ENCODE measurements around the gene TRUB1. TPM values are rescaled to one million over a fixed set of nuclear protein-coding genes. Genes with fewer than 3 reads are reported as not detected.

Gene TRUB1
- total RNA-seq, 1 experiment from 2014 or later, result 30.9 TPM

- H3K4me3 Mint-ChIP-seq (ENCODE audit: low read depth, unreplicated experiment), result no peak overlapping the region
- intact Hi-C loops (cut with micrococcal nuclease; ENCODE audit: unreplicated experiment), result no loop called here
- DNase-seq, result no peak
- no peak overlapping the region for H3K27ac Mint-ChIP-seq (ENCODE audit: unreplicated experiment)
- no peaks in the 10 kb centered on the region for H3K9me3 Mint-ChIP-seq (ENCODE audit: low read depth, unreplicated experiment)
- BruUV-seq (replicated peaks), result no TSS peak
- peaks cover 17% of the 10 kb centered on the region for H3K4me1 Mint-ChIP-seq (ENCODE audit: low read depth, unreplicated experiment)
- TF ChIP-seq CTCF (IDR thresholded peaks at IDR 0.05; ENCODE audit: unreplicated experiment), result no peak
- CTCF ChIA-PET, result no interaction called here
- H3K36me3 Mint-ChIP-seq (ENCODE audit: insufficient read depth, unreplicated experiment), result peaks cover 4% of the 10 kb centered on the region
- no peaks in the 10 kb centered on the region for H3K27me3 Mint-ChIP-seq (ENCODE audit: unreplicated experiment)
These were observed 31.0 kb upstream of the TRUB1 start for GRCh38 chr10:114906981-114907380.

GRCh38 chr10:114908896-114909295 is 29.1 kb upstream of the TRUB1 start:
- Mint-ChIP-seq H3K27ac (ENCODE audit: unreplicated experiment) (no peak overlapping the region), H3K4me3 (ENCODE audit: low read depth, unreplicated experiment) (no peak overlapping the region), H3K27me3 (ENCODE audit: unreplicated experiment) (no peaks in the 10 kb centered on the region), H3K9me3 (ENCODE audit: low read depth, unreplicated experiment) (no peaks in the 10 kb centered on the region), H3K4me1 (ENCODE audit: low read depth, unreplicated experiment) (peaks cover 23% of the 10 kb centered on the region), H3K36me3 (ENCODE audit: insufficient read depth, unreplicated experiment) (peaks cover 4% of the 10 kb centered on the region)
- no TSS peak for BruUV-seq (replicated peaks)
- intact Hi-C loops (cut with micrococcal nuclease; ENCODE audit: unreplicated experiment), result no loop called here
- no peak for DNase-seq
- CTCF ChIA-PET, result no interaction called here
- no peak for TF ChIP-seq CTCF (IDR thresholded peaks at IDR 0.05; ENCODE audit: unreplicated experiment)

- Mint-ChIP-seq H3K27ac (ENCODE audit: unreplicated experiment) (no peak overlapping the region), H3K9me3 (ENCODE audit: low read depth, unreplicated experiment) (no peaks in the 10 kb centered on the region), H3K36me3 (ENCODE audit: insufficient read depth, unreplicated experiment) (no peaks in the 10 kb centered on the region), H3K4me3 (ENCODE audit: low read depth, unreplicated experiment) (no peak overlapping the region), H3K27me3 (ENCODE audit: unreplicated experiment) (no peaks in the 10 kb centered on the region), H3K4me1 (ENCODE audit: low read depth, unreplicated experiment) (peaks cover 10% of the 10 kb centered on the region)
- TF ChIP-seq CTCF (IDR thresholded peaks at IDR 0.05; ENCODE audit: unreplicated experiment), result no peak
- CTCF ChIA-PET, result interaction anchor here (1.2 to 1.3 kb wide), 2 partner anchors 28 to 31 kb away, joined by 4 read pairs; no protein-coding TSS in a partner anchor
- no TSS peak for BruUV-seq (replicated peaks)
- DNase-seq, result no peak
- intact Hi-C loops (cut with micrococcal nuclease; ENCODE audit: unreplicated experiment), result no loop called here
These were observed 26.8 kb upstream of the TRUB1 start for GRCh38 chr10:114911052-114911711.

GRCh38 chr10:114911801-114912469 is 26.1 kb upstream of the TRUB1 start:
- intact Hi-C loops (cut with micrococcal nuclease; ENCODE audit: unreplicated experiment), result no loop called here
- CTCF ChIA-PET, result interaction anchor here (1.2 to 1.3 kb wide), 2 partner anchors 27 to 32 kb away, joined by 4 read pairs; no protein-coding TSS in a partner anchor
- H3K36me3 Mint-ChIP-seq (ENCODE audit: insufficient read depth, unreplicated experiment), result no peaks in the 10 kb centered on the region
- no peak overlapping the region for H3K4me3 Mint-ChIP-seq (ENCODE audit: low read depth, unreplicated experiment)
- no peak for TF ChIP-seq CTCF (IDR thresholded peaks at IDR 0.05; ENCODE audit: unreplicated experiment)
- no peak overlapping the region for H3K27ac Mint-ChIP-seq (ENCODE audit: unreplicated experiment)
- no TSS peak for BruUV-seq (replicated peaks)
- DNase-seq, result no peak
- no peaks in the 10 kb centered on the region for H3K9me3 Mint-ChIP-seq (ENCODE audit: low read depth, unreplicated experiment)
- peaks cover 10% of the 10 kb centered on the region for H3K4me1 Mint-ChIP-seq (ENCODE audit: low read depth, unreplicated experiment)
- no peaks in the 10 kb centered on the region for H3K27me3 Mint-ChIP-seq (ENCODE audit: unreplicated experiment)
